CD14-positive monocyte (primary cell): ENCODE results near the gene ADTRP. TPM values are rescaled to one million over a fixed set of nuclear protein-coding genes. Genes with fewer than 3 reads are reported as not detected.
A peak's percentile ranks its signal among the peaks of the same experiment; 100 is the strongest.

ENCODE experiments used
- DNase-seq, 3 donors: peaks; one replicate each; pipeline ENCODE4 v3.0.0-alpha.2; 2011 to 2022
- H2AFZ ChIP-seq: 2 replicates; pipeline ENCODE4 v1.6.0; 2012; ENCODE audit warnings: mild to moderate bottlenecking, low read depth, low read length, inconsistent platforms; ENCODE audit not compliant: insufficient read depth, poor library complexity, severe bottlenecking
- H3K27ac ChIP-seq, 2 donors: 1 replicate in 1 of 2; 2 replicates in 1 of 2; pipeline ENCODE4 v1.5.1; 2012 to 2013; ENCODE audit warnings: low read length in 2 of 2, control low read depth in 1 of 2, inconsistent platforms in 1 of 2, low read depth in 1 of 2, mild to moderate bottlenecking in 1 of 2
- H3K27me3 ChIP-seq, 2 donors: one replicate each; pipeline versions ENCODE4 v1.6.0 to v1.6.1; 2011 to 2013; ENCODE audit warnings: low read length in 2 of 2; ENCODE audit not compliant: control insufficient read depth in 2 of 2, insufficient read depth in 2 of 2
- H3K36me3 ChIP-seq, 2 donors: replicated peaks in 1 of 2; 1 replicate in 1 of 2; 2 replicates in 1 of 2; pipeline versions ENCODE4 v1.5.1 to v1.6.1; 2012 to 2013; ENCODE audit warnings: low read length in 2 of 2, control low read depth in 1 of 2, inconsistent platforms in 1 of 2, mild to moderate bottlenecking in 1 of 2; ENCODE audit not compliant: insufficient read depth in 2 of 2, control insufficient read depth in 1 of 2
- H3K4me1 ChIP-seq, 2 donors: 1 replicate in 1 of 2; 2 replicates in 1 of 2; pipeline versions ENCODE4 v1.5.1 to v1.6.1; 2012 to 2013; ENCODE audit warnings: low read length in 2 of 2, control low read depth in 1 of 2, inconsistent platforms in 1 of 2, mild to moderate bottlenecking in 1 of 2, moderate library complexity in 1 of 2; ENCODE audit not compliant: insufficient read depth in 2 of 2, control insufficient read depth in 1 of 2
- H3K4me2 ChIP-seq: replicated peaks from 2 replicates; pipeline ENCODE3; 2012; ENCODE audit warnings: low read length, moderate library complexity, mild to moderate bottlenecking; ENCODE audit not compliant: poor library complexity, severe bottlenecking; ENCODE audit errors: extremely low read depth
- H3K4me3 ChIP-seq, 3 experiments: fragments of 200-600 bp in 1 of 3; sonication (generic) in 1 of 3; replicated peaks in 1 of 3; 1 replicate in 2 of 3; 2 replicates in 1 of 3; pipeline ENCODE4 v1.5.1; 2011 to 2013; ENCODE audit warnings: low read length in 3 of 3, mild to moderate bottlenecking in 3 of 3, control low read depth in 2 of 3, low read depth in 2 of 3, inconsistent platforms in 1 of 3, moderate library complexity in 1 of 3
- H3K79me2 ChIP-seq: 2 replicates; pipeline ENCODE4 v1.6.0; 2012; ENCODE audit warnings: mild to moderate bottlenecking, control low read depth, inconsistent platforms, low read length, moderate library complexity; ENCODE audit not compliant: insufficient read depth
- H3K9ac ChIP-seq: 2 replicates; pipeline ENCODE4 v1.6.0; 2017; ENCODE audit warnings: low read length, mild to moderate bottlenecking; ENCODE audit not compliant: insufficient read depth, poor library complexity, severe bottlenecking
- H3K9me3 ChIP-seq, 2 donors: replicated peaks in 1 of 2; 1 replicate in 1 of 2; 2 replicates in 1 of 2; pipeline versions ENCODE4 v1.5.1 to v1.6.1; 2012 to 2013; ENCODE audit warnings: low read length in 2 of 2, control low read depth in 1 of 2; ENCODE audit not compliant: control insufficient read depth in 1 of 2, insufficient read depth in 1 of 2
- H4K20me1 ChIP-seq: 2 replicates; pipeline ENCODE4 v1.6.0; 2012; ENCODE audit warnings: mild to moderate bottlenecking, low read length, control low read depth, moderate library complexity; ENCODE audit not compliant: insufficient read depth
- H3K27ac Mint-ChIP-seq, 7 donors: one replicate each; pipeline ENCODE4 v1.8.0; 2020; ENCODE audit warnings: mild to moderate bottlenecking in 7 of 7, mixed read lengths in 7 of 7, moderate library complexity in 6 of 7, inconsistent platforms in 2 of 7
- H3K27me3 Mint-ChIP-seq, 3 donors: one replicate each; pipeline ENCODE4 v1.8.0; 2021 to 2022; ENCODE audit warnings: low read depth in 3 of 3, mild to moderate bottlenecking in 3 of 3, mixed read lengths in 3 of 3, moderate library complexity in 3 of 3, inconsistent platforms in 1 of 3
- H3K36me3 Mint-ChIP-seq, 2 donors: one replicate each; pipeline ENCODE4 v1.8.0; 2020; ENCODE audit warnings: mixed read lengths in 2 of 2, inconsistent platforms in 1 of 2, mild to moderate bottlenecking in 1 of 2
- H3K4me1 Mint-ChIP-seq: one replicate; pipeline ENCODE4 v1.8.0; 2020; ENCODE audit warnings: mild to moderate bottlenecking, mixed read lengths
- H3K4me3 Mint-ChIP-seq, 2 donors: one replicate each; pipeline ENCODE4 v1.8.0; 2020; ENCODE audit warnings: mild to moderate bottlenecking in 2 of 2, mixed read lengths in 2 of 2, moderate library complexity in 1 of 2
- H3K9me3 Mint-ChIP-seq, 7 donors: one replicate each; pipeline ENCODE4 v1.8.0; 2020 to 2022; ENCODE audit warnings: mixed read lengths in 7 of 7, mild to moderate bottlenecking in 6 of 7, moderate library complexity in 6 of 7, inconsistent platforms in 2 of 7
- WGBS: methylation state at CpG from one replicate; pipeline ENCODE4 v1.1.5; 2013; ENCODE audit warnings: missing lambda C conversion rate; ENCODE audit not compliant: insufficient coverage; 5-methylcytosine and 5-hydroxymethylcytosine counted together
- intact Hi-C, 2 donors: fragments of 100-400 bp; cut with micrococcal nuclease; formaldehyde crosslinking; loops; one replicate each; pipeline versions ENCODE4 v1.15.0 to v1.15.1; 2023
- polyA plus RNA-seq, 3 donors: library from polyadenylated mRNA; depleted of rRNA in 1 of 3; unstranded in 2 of 3; stranded (reverse) in 1 of 3; fragments of 300-500 nt in 2 of 3; fragments of >200 nt in 1 of 3; fragmentation: Illumina TruSeq in 2 of 3; gene quantifications; 1 replicate in 2 of 3; 2 replicates in 1 of 3; pipeline ENCODE4 v1.2.3, GENCODE V29; 2012 to 2021
- TF ChIP-seq, protein P1 (sequence below): fragments of 200-600 bp; IDR thresholded peaks from one replicate; pipeline ENCODE4 v1.8.0; 2022; ENCODE audit warnings: antibody characterized with exemption, mild to moderate bottlenecking

The ADTRP gene
- polyA plus RNA-seq, 3 donors, result 0.04 to 0.20 TPM; not detected in 1

DNA sequence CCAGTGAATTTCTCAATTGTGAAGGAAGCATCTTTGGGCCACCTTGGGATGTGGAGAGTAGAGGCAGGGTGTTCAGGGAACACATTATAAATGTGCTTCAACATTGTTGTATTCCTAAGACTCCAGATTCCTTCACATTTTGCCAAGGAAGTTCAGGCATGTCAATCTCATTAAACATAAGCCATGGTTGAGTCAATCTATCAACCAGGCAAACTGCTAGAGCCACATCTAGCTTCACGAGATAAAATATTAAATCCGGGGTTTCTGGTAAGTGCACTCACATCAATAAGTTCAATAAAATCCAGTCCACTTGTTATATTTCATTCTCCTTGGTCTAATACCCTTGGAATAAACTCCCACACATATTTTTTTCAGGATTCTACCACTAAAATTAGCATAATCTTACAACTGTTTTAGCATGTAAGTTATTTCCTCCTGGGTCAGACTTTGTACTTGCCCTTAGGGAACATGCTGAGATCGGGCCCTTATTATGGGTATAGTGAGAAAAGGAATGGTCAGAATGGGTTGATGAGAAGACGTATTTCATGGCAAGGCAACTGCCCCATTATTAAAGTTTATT, 93.6 kb downstream of the ADTRP start:
- Histone ChIP-seq H2AFZ (no peak overlapping the region), H3K4me1 (peaks cover 0 to 5% of the 10 kb centered on the region in 2 donors), H3K79me2 (no peaks in the 10 kb centered on the region), H3K9me3 (peaks cover 8 to 11% of the 10 kb centered on the region in 2 donors), H3K4me3 (no peak overlapping the region), H3K4me2 (no peak overlapping the region), H3K9ac (no peak overlapping the region), H3K27ac (no peak overlapping the region), H3K27me3 (no peaks in the 10 kb centered on the region), H3K36me3 (no peaks in the 10 kb centered on the region), H4K20me1 (no peaks in the 10 kb centered on the region)
- DNase-seq, result no peak
- no peak overlapping the region for H3K27ac Mint-ChIP-seq
- H3K9me3 Mint-ChIP-seq, result peaks cover 2 to 24% (median 13%) of the 10 kb centered on the region in 7 donors
- H3K27me3 Mint-ChIP-seq, result peaks cover 0 to 3% (median 0%) of the 10 kb centered on the region in 3 donors
- H3K4me3 Mint-ChIP-seq, result no peak overlapping the region
- intact Hi-C loops, result no loop called here
- whole genome bisulfite sequencing, result 100% methylated on average over 2 of the region's 4 CpGs
- TF ChIP-seq, protein P1, sequence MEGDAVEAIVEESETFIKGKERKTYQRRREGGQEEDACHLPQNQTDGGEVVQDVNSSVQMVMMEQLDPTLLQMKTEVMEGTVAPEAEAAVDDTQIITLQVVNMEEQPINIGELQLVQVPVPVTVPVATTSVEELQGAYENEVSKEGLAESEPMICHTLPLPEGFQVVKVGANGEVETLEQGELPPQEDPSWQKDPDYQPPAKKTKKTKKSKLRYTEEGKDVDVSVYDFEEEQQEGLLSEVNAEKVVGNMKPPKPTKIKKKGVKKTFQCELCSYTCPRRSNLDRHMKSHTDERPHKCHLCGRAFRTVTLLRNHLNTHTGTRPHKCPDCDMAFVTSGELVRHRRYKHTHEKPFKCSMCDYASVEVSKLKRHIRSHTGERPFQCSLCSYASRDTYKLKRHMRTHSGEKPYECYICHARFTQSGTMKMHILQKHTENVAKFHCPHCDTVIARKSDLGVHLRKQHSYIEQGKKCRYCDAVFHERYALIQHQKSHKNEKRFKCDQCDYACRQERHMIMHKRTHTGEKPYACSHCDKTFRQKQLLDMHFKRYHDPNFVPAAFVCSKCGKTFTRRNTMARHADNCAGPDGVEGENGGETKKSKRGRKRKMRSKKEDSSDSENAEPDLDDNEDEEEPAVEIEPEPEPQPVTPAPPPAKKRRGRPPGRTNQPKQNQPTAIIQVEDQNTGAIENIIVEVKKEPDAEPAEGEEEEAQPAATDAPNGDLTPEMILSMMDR, result no peak
- H3K36me3 Mint-ChIP-seq, result no peaks in the 10 kb centered on the region
- peaks cover 2% of the 10 kb centered on the region for H3K4me1 Mint-ChIP-seq

DNA sequence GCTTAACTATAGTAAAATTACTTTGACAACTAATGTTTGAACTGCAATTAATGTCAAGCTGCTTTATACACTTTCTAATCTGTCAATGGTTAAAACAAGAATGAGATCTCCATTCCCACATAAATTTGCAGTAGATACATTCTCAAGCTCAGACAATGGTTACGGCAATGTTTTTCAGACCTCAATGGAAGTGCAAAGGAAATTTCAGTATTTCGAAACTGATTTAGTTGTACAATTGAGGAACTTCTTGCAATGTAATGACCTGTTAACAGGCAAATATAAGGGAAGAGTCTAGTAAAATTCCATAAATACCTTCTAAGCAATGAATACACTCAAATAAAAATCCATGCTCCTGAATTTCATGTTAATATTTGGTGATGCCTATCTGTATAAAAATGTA, 94.7 kb downstream of the ADTRP start:
- no CpG with 5 or more reads among the region's 2 CpGs for WGBS
- no peak overlapping the region for H2AFZ ChIP-seq
- TF ChIP-seq, protein P1, result no peak
- Mint-ChIP-seq H3K27me3 (peaks cover 0 to 3% (median 0%) of the 10 kb centered on the region in 3 donors), H3K4me3 (no peak overlapping the region), H3K9me3 (peaks cover 2 to 23% (median 10%) of the 10 kb centered on the region in 7 donors), H3K4me1 (peaks cover 2% of the 10 kb centered on the region), H3K27ac (no peak overlapping the region), H3K36me3 (no peaks in the 10 kb centered on the region)
- H3K36me3 ChIP-seq, result no peaks in the 10 kb centered on the region
- no peaks in the 10 kb centered on the region for H3K27me3 ChIP-seq
- no peak overlapping the region for H3K4me3 ChIP-seq
- no peaks in the 10 kb centered on the region for H3K79me2 ChIP-seq
- intact Hi-C loops, result no loop called here
- no peak overlapping the region for H3K27ac ChIP-seq
- peaks cover 8 to 11% of the 10 kb centered on the region in 2 donors for H3K9me3 ChIP-seq
- H3K4me1 ChIP-seq, result peaks cover 0 to 5% of the 10 kb centered on the region in 2 donors
- no peaks in the 10 kb centered on the region for H4K20me1 ChIP-seq
- DNase-seq, result peak in 2 of 3 donors; percentile 31 to 83
- H3K4me2 ChIP-seq, result no peak overlapping the region
- H3K9ac ChIP-seq, result no peak overlapping the region
